Neural progenitor cell (in vitro differentiated cells): ENCODE results near the gene CYP39A1.

ENCODE experiments used
- CTCF ChIP-seq: fragments of 200-600 bp; sonication (generic); IDR thresholded peaks from 2 replicates; pipeline ENCODE4 v1.5.1; 2017; ENCODE audit warnings: antibody characterized with exemption, mild to moderate bottlenecking
- EZH2 ChIP-seq: fragments of 200-600 bp; sonication (generic); IDR thresholded peaks from 2 replicates; pipeline ENCODE4 v1.6.1; 2017; ENCODE audit warnings: antibody characterized with exemption, mild to moderate bottlenecking, moderate library complexity

- no peak for TF ChIP-seq CTCF
- no peak for TF ChIP-seq EZH2
These were observed 38.4 kb upstream of the CYP39A1 start for GRCh38 chr6:46690911-46691451.
